ENCODE measurements around the gene GCNT4. TPM values are rescaled to one million over a fixed set of nuclear protein-coding genes. Genes with fewer than 3 reads are reported as not detected.

The GCNT4 gene
- total RNA-seq, 3 donors from 2014 or later (not counting 1 experiment from before 2014, with no cell fraction given), result 0.25 to 2.0 (median 0.52) TPM

DNA sequence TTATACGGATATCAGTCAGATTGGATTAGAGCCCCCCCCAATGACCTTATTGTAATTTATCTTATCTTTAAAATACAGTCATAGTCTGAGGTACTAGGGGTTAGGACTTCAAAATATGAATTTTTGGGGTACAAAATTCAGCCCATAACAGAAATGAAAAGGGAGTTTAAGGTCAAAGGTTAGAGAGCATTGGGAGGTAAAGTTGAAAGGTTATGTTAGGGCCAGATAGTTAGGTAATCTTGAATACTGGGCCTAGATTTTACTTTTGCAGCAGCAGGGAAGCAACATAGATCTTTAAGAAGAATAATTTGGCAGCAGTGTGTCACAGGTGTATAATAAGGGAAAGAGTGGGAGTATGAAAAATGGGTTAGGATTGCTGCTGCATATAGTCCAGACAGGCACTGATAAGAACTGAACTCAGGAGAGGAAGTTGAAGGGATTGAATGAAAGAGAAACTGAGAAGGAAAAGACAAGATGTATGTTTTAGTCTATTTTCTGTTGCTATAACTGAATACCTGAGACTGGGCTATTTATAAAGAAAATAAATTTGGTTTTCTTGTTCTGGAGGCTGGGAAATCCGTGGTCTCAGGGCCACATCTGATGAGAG is 10.7 kb upstream of the GCNT4 start:
- intact Hi-C loops (cut with micrococcal nuclease), result no loop called here
- H3K27me3 Mint-ChIP-seq (ENCODE audit: low read depth in 2 of 2), result peaks cover 8 to 14% of the 10 kb centered on the region in 2 donors
- no peak overlapping the region for H3K4me3 ChIP-seq (ENCODE audit: low read length)
- peaks cover 3% of the 10 kb centered on the region for H3K27me3 ChIP-seq (ENCODE audit: control insufficient read depth, insufficient read depth, low read length)
- 70% methylated on average over 1 of the region's 2 CpGs for WGBS (ENCODE audit: insufficient coverage)
- no peak overlapping the region for H3K4me3 Mint-ChIP-seq
- peak in 1 of 2 donors; percentile 4 for DNase-seq
- H3K4me1 Mint-ChIP-seq, result no peaks in the 10 kb centered on the region
- no peak for ATAC-seq
- no peaks in the 10 kb centered on the region for H3K36me3 ChIP-seq (ENCODE audit: control insufficient read depth, insufficient read depth, low read length)
- no peaks in the 10 kb centered on the region for H3K4me1 ChIP-seq (ENCODE audit: control insufficient read depth, insufficient read depth, low read length)
- no peak overlapping the region for H3K27ac Mint-ChIP-seq
- no peaks in the 10 kb centered on the region for H3K9me3 Mint-ChIP-seq
- H3K27ac ChIP-seq (ENCODE audit: low read length), result no peak overlapping the region
- H3K9me3 ChIP-seq (ENCODE audit: control insufficient read depth, insufficient read depth, low read length), result no peaks in the 10 kb centered on the region
- no peaks in the 10 kb centered on the region for H3K36me3 Mint-ChIP-seq
- TF ChIP-seq, protein P1, sequence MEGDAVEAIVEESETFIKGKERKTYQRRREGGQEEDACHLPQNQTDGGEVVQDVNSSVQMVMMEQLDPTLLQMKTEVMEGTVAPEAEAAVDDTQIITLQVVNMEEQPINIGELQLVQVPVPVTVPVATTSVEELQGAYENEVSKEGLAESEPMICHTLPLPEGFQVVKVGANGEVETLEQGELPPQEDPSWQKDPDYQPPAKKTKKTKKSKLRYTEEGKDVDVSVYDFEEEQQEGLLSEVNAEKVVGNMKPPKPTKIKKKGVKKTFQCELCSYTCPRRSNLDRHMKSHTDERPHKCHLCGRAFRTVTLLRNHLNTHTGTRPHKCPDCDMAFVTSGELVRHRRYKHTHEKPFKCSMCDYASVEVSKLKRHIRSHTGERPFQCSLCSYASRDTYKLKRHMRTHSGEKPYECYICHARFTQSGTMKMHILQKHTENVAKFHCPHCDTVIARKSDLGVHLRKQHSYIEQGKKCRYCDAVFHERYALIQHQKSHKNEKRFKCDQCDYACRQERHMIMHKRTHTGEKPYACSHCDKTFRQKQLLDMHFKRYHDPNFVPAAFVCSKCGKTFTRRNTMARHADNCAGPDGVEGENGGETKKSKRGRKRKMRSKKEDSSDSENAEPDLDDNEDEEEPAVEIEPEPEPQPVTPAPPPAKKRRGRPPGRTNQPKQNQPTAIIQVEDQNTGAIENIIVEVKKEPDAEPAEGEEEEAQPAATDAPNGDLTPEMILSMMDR (IDR thresholded peaks at IDR 0.05), result no peak

DNA sequence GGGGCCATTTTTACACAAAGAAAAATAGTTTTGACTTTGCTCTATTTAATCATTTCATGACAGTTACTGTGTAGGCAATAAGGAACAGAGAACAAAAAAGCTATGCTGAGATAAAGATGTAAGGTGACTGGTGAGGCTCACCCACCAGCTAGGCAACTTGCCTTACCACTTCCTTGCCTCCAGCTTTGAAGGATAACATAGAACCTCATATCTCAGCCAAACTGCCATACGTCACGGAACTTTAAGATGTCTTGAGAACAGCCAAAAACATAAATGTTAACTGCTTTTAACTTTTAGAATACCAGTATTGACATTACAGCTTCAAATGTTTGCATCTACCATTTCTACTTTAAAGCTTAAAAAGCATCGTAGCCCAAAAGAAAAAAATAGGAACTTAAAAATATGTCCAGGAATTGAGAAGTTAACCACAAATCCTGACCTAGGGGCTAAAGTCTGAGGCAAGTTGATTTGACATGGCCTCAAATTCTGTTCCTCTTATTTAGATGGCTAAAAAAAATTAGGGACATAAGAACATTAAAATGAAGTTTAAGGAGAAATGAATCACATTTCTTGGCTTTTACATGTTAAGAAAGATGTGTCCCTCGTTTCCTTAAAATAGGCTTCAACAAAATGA is 7.7 kb upstream of the GCNT4 start:
- H3K4me1 ChIP-seq (ENCODE audit: control insufficient read depth, insufficient read depth, low read length), result no peaks in the 10 kb centered on the region
- 33% methylated on average over 3 of the region's 4 CpGs for WGBS (ENCODE audit: insufficient coverage)
- intact Hi-C loops (cut with micrococcal nuclease), result no loop called here

DNA sequence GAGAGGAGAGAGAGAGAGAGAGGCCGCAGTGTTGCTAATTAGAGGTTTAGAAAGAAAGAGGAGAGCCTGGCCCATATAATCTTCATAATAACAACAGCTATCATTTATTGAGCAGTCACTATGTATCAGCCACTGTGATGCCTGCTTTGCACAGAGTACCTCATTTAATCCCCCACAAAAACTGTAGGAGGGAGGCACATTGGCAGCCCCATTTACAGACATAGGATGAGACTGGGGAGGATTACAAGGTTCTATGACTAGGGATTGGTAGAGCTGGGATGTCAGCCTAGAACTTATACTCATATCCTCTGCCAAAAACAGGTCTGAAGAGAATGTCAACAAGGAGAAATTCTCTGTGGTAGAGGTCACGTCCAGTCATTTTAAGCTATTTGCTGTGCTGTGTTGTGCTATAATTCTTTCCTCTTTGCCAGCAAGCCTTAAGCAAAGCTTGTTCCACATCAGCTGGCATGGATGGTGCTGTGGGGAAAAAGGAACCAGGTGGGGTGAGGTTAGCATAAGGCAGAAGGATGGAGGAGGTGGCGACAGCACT is 6.7 kb upstream of the GCNT4 start:
- H3K4me1 Mint-ChIP-seq, result peaks cover 0 to 2% of the 10 kb centered on the region in 2 donors
- Histone ChIP-seq H3K27ac (ENCODE audit: low read length) (no peak overlapping the region), H3K36me3 (ENCODE audit: control insufficient read depth, insufficient read depth, low read length) (no peaks in the 10 kb centered on the region), H3K4me3 (ENCODE audit: low read length) (no peak overlapping the region), H3K4me1 (ENCODE audit: control insufficient read depth, insufficient read depth, low read length) (peaks cover 5% of the 10 kb centered on the region), H3K9me3 (ENCODE audit: control insufficient read depth, insufficient read depth, low read length) (no peaks in the 10 kb centered on the region), H3K27me3 (ENCODE audit: control insufficient read depth, insufficient read depth, low read length) (peaks cover 8% of the 10 kb centered on the region)
- WGBS (ENCODE audit: insufficient coverage), result 96% methylated on average over 2 of the region's 3 CpGs
- DNase-seq (no peak), ATAC-seq (no peak)
- H3K27ac Mint-ChIP-seq, result no peak overlapping the region
- no peak overlapping the region for H3K4me3 Mint-ChIP-seq
- peaks cover 23 to 39% of the 10 kb centered on the region in 2 donors for H3K27me3 Mint-ChIP-seq (ENCODE audit: low read depth in 2 of 2)
- no peaks in the 10 kb centered on the region for H3K36me3 Mint-ChIP-seq
- no peaks in the 10 kb centered on the region for H3K9me3 Mint-ChIP-seq
- intact Hi-C loops (cut with micrococcal nuclease), result no loop called here
- TF ChIP-seq, protein P1 (IDR thresholded peaks at IDR 0.05), result no peak

More for the DNA sequence above, 7.7 kb upstream of the GCNT4 start:
- no peak overlapping the region for H3K27ac Mint-ChIP-seq
- H3K36me3 ChIP-seq (ENCODE audit: control insufficient read depth, insufficient read depth, low read length), result no peaks in the 10 kb centered on the region
- no peaks in the 10 kb centered on the region for H3K9me3 Mint-ChIP-seq
- peaks cover 3% of the 10 kb centered on the region for H3K27me3 ChIP-seq (ENCODE audit: control insufficient read depth, insufficient read depth, low read length)
- H3K4me1 Mint-ChIP-seq, result no peaks in the 10 kb centered on the region
- no peak overlapping the region for H3K27ac ChIP-seq (ENCODE audit: low read length)
- H3K9me3 ChIP-seq (ENCODE audit: control insufficient read depth, insufficient read depth, low read length), result no peaks in the 10 kb centered on the region
- H3K36me3 Mint-ChIP-seq, result no peaks in the 10 kb centered on the region
- peaks cover 17 to 34% of the 10 kb centered on the region in 2 donors for H3K27me3 Mint-ChIP-seq (ENCODE audit: low read depth in 2 of 2)
- TF ChIP-seq, protein P1 (IDR thresholded peaks at IDR 0.05), result no peak
- peak in 1 of 3 donors; percentile 50 for ATAC-seq
- no peak overlapping the region for H3K4me3 Mint-ChIP-seq
- H3K4me3 ChIP-seq (ENCODE audit: low read length), result no peak overlapping the region
- peak in 1 of 2 donors; percentile 87 for DNase-seq
